Stomach (tissue), 4 donors: ENCODE data around the gene GREM1.

Experiments used
- CTCF ChIP-seq, 7 experiments: fragments of 450-650 bp in 4 of 7; fragments of 200-600 bp in 3 of 7; sonication (generic) in 3 of 7; IDR thresholded peaks; one replicate each; pipeline ENCODE4 v1.5.1; 2016 to 2019; ENCODE audit warnings: antibody characterized with exemption in 7 of 7, control low read depth in 2 of 7, mild to moderate bottlenecking in 1 of 7
- EP300 ChIP-seq: sonication (generic); formaldehyde crosslinking; IDR thresholded peaks from one replicate; pipeline ENCODE4 v1.6.1; 2017; ENCODE audit warnings: antibody characterized with exemption
- POLR2A ChIP-seq, 4 donors: fragments of 450-650 bp; IDR thresholded peaks; one replicate each; pipeline ENCODE4 v1.6.1; 2016; ENCODE audit warnings: antibody characterized with exemption in 4 of 4, control low read depth in 2 of 4, mild to moderate bottlenecking in 1 of 4, moderate library complexity in 1 of 4
- POLR2AphosphoS5 ChIP-seq, 3 donors: sonication (generic); formaldehyde crosslinking; IDR thresholded peaks; one replicate each; pipeline ENCODE4 v1.6.1; 2016; ENCODE audit warnings: antibody characterized with exemption in 3 of 3

- no peak for TF ChIP-seq EP300
- no peak for TF ChIP-seq CTCF (IDR thresholded peaks at IDR 0.05)
- TF ChIP-seq POLR2A (IDR thresholded peaks at IDR 0.05), result no peak
- no peak for TF ChIP-seq POLR2AphosphoS5 (IDR thresholded peaks at IDR 0.05)
Measured at GRCh38 chr15:32715276-32715675, 2.5 kb upstream of the GREM1 start.
